Smooth muscle cell of the umbilical artery (primary cell): ENCODE data around the gene CCDC32. TPM values are rescaled to one million over a fixed set of nuclear protein-coding genes. Genes with fewer than 3 reads are reported as not detected.

Experiments
- total RNA-seq: library from RNA; depleted of rRNA; stranded (reverse); fragments of >200 nt; gene quantifications from 2 replicates; pipeline ENCODE4 v1.2.3, GENCODE V29; 2014

Gene CCDC32, protein sequence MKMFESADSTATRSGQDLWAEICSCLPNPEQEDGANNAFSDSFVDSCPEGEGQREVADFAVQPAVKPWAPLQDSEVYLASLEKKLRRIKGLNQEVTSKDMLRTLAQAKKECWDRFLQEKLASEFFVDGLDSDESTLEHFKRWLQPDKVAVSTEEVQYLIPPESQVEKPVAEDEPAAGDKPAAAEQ
- total RNA-seq, result 17.0 and 21.1 TPM in 2 replicates

DNA sequence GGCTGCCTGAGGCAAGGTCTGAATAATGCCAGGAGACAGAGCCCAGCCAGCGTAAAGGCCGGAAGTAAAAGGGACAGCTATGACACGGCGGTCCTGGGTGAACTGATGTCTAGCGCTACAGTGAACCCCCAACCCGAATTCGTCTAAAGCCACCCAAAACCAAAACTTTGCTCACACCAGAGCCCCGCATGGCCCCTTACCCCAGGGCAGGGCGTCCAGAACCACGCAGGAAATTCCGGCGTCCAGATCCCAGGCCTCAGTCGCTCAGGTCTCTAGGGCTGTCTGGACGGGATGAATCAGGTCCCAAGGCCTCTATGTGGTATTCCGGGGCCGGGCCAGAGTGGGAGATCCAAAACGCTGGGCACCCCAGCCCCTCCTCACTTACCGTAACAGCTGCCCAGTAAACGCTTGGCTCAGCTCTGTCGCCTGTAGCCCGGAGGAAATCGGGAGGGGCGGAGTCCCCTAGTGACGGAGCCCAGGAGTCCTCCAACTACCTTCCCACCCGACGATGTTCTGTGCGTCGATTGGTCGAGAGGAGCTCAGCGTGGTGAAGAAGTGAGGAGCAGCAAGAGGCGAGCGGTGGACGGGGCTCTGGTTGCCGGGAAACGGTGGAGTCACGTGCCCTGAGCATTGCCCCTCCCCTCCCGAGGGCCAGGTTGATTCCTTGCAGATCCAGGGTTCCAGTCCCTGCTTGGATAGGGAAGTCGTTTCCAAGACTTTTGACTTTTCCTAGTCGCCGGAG, at the start of gene CCDC32:
Gene CCDC32 (minus strand): TSS at position 452 of the 742 bp plus-strand sequence. CDS start 2,027 bp downstream, outside the sequence.

DNA sequence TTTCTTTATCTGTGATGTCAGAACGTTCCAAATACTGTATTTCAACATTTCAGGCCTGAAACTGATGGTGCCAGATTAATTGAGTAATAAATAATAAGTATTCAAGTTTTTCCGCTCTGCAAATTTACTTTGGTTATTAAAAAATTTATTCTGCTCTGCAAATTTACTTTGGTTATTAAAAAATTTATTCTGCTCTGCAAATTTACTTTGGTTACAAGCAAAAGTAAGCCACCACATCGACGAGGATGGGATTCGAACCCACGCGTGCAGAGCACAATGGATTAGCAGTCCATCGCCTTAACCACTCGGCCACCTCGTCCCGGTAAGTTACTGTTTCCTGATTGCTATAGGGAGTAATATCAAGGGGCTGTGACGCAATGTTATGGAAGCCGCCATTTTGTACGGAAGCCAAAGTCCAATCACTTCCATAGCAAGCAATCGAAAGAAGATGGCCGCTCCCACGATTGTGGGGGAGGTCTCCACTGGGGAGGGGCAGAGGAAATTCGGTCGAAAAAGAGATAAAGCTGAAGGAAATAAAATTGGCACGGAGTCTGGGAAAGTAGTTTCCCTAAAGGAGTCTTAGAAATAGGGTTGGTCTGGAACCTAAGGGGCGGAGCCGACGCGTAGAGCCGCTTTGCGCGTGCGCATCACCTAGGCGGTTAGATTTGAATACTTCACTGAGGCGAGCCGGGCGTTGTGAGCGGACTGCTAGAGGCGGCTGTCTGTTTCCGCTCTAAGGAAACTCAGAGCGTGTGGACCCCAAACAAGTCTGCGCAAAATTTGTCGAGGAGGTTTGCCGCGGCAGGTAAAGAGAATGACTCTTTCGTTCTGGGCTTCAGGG, 29.0 kb upstream of the CCDC32 start, which contains the start of gene KNL1:
Gene KNL1 (plus strand): TSS at position 662 of the 841 bp plus-strand sequence. CDS start 8,683 bp downstream, outside the sequence.

DNA sequence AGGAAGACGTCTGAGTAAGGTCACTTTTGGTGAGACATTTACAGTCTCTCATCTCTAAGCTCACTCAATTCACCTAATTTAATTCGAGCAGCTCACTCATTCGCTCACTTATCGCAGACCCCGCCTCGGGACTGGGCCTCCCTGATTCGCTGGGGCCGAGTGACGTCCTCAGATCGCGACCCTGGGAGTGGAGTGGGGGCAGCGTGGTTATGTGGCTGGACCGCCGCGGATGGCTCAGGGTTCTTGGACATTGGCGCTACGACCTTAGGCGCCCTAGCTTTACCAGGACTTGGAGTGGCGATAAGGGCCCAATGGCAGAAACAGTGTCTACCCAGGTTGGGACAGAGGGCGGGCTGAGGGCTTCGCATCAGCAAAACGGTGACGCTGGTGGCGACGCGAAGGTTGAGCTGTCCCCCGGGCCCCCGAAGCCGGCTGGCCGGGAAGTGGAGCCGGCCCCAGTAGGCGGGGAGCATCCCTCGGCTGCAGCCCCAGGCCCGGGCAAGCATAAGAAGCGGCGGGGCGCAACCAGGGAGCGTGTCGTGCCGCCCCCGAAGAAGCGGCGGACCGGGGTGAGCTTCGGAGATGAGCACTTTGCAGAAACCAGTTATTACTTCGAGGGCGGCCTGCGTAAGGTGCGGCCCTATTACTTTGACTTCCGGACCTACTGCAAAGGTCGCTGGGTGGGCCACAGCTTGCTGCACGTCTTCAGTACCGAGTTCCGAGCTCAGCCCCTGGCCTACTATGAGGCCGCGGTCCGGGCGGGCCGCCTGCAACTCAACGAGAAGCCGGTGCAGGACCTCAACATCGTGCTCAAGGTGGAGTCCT, 4.5 kb upstream of the CCDC32 start, which contains the start of gene RPUSD2:
Gene RPUSD2 (plus strand): TSS at position 171 of the 825 bp plus-strand sequence. CDS start 39 bp downstream, at position 210.

Other genes with a start within 250 kb of the CCDC32 start
- 23.4 and 24.6 TPM in 2 replicates for gene INAFM2, start 241.3 kb downstream of the CCDC32 start, total RNA-seq
- 37.7 and 94.3 TPM in 2 replicates for gene CCDC9B, start 224.1 kb downstream of the CCDC32 start, total RNA-seq
- gene PHGR1, start 214.0 kb downstream of the CCDC32 start, total RNA-seq, result not detected in 2 replicates
- gene DISP2, start 206.8 kb downstream of the CCDC32 start, total RNA-seq, result 0.09 and 0.30 TPM in 2 replicates
- gene KNSTRN, start 182.3 kb downstream of the CCDC32 start, total RNA-seq, result 16.0 and 67.1 TPM in 2 replicates
- 48.0 and 51.4 TPM in 2 replicates for gene IVD, start 159.2 kb downstream of the CCDC32 start, total RNA-seq
- 4.5 and 8.0 TPM in 2 replicates for gene BAHD1, start 124.1 kb downstream of the CCDC32 start, total RNA-seq
- gene CHST14, start 94.1 kb downstream of the CCDC32 start, total RNA-seq, result 13.4 and 19.0 TPM in 2 replicates
- gene RPUSD2, start 4.3 kb upstream of the CCDC32 start, total RNA-seq, result 11.3 and 11.9 TPM in 2 replicates
- 1.2 and 14.2 TPM in 2 replicates for gene KNL1, start 29.2 kb upstream of the CCDC32 start, total RNA-seq
- gene RAD51, start 130.1 kb upstream of the CCDC32 start, total RNA-seq, result 0.30 and 4.8 TPM in 2 replicates
- 25.7 and 26.4 TPM in 2 replicates for gene RMDN3, start 190.2 kb upstream of the CCDC32 start, total RNA-seq
- gene GCHFR, start 199.0 kb upstream of the CCDC32 start, total RNA-seq, result 0.60 and 2.4 TPM in 2 replicates
- gene C15orf62, start 204.9 kb upstream of the CCDC32 start, total RNA-seq, result under 0.01 and 0.05 TPM in 2 replicates
- gene ZFYVE19, start 242.0 kb upstream of the CCDC32 start, total RNA-seq, result 15.1 and 19.3 TPM in 2 replicates
- 7.7 and 27.2 TPM in 2 replicates for gene DNAJC17, start 242.4 kb upstream of the CCDC32 start, total RNA-seq